ENCODE results near the gene PPP1R13B. TPM values are rescaled to one million over a fixed set of nuclear protein-coding genes. Genes with fewer than 3 reads are reported as not detected.

The PPP1R13B gene
- total RNA-seq, 2 donors from 2014 or later = 15.6 to 17.5 TPM

DNA sequence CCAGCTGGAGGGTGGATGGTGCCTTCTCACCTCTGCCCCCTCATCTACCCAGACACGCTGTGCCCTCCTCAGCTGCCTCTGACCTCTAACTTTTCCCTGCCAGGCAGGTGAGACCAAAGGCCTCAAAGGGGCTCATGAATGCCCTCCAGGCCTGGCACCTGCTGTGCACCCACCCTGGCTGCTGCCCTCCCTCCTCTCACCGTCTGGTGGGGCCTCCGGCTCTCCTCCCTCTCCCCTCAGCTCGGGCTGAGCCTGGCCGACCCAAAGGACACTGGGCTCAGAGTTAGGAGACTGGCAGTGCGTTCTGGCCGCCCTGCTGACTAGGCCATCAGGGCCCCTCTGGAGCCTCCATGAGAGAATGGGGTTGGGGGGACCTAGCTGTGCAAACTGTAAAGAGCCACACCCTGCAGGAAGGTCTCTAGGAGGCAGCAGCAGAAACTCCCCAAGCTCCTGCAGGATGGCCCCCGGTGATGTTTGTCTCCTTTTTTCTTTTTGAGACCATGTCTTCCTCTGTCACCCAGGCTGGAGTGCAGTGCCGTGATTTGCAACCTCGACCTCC is 40.3 kb upstream of the PPP1R13B start:
- no peak overlapping the region for H3K27ac ChIP-seq (ENCODE audit: low read depth, low read length)

GRCh38 chr14:103887170-103887501 is 39.8 kb upstream of the PPP1R13B start:
- Mint-ChIP-seq H3K4me3 (no peak overlapping the region), H3K27ac (no peak overlapping the region), H3K4me1 (peaks cover 11% of the 10 kb centered on the region), H3K27me3 (ENCODE audit: insufficient read depth) (no peaks in the 10 kb centered on the region), H3K9me3 (no peaks in the 10 kb centered on the region), H3K36me3 (ENCODE audit: low read depth) (no peaks in the 10 kb centered on the region)
- Histone ChIP-seq H3K4me1 (ENCODE audit: control insufficient read depth, insufficient read depth, low read length) (no peaks in the 10 kb centered on the region), H3K36me3 (ENCODE audit: control insufficient read depth, insufficient read depth, low read length) (no peaks in the 10 kb centered on the region), H3K27ac (ENCODE audit: low read depth, low read length) (no peak overlapping the region), H3K9ac (ENCODE audit: extremely low read depth, low read length, poor library complexity, severe bottlenecking) (no peak overlapping the region), H3K4me3 (ENCODE audit: low read length) (no peak overlapping the region), H3K27me3 (ENCODE audit: control insufficient read depth, insufficient read depth, low read length, poor library complexity, severe bottlenecking) (no peaks in the 10 kb centered on the region), H3K9me3 (ENCODE audit: control insufficient read depth, low read length) (no peaks in the 10 kb centered on the region)
- TF ChIP-seq CTCF (conservative IDR thresholded peaks at IDR 0.05) = no peak
- DNase-seq = no peak
- 91 to 93% methylated on average over 6 of the region's 6 CpGs for WGBS, 2 experiments (ENCODE audit: insufficient coverage in 1 of 2, insufficient read length in 1 of 2)

More for the DNA sequence above, 40.3 kb upstream of the PPP1R13B start:
- DNase-seq = no peak
- H3K4me1 ChIP-seq (ENCODE audit: control insufficient read depth, insufficient read depth, low read length) = no peaks in the 10 kb centered on the region
- Mint-ChIP-seq H3K4me3 (no peak overlapping the region), H3K36me3 (ENCODE audit: low read depth) (no peaks in the 10 kb centered on the region), H3K27ac (no peak overlapping the region), H3K27me3 (ENCODE audit: insufficient read depth) (no peaks in the 10 kb centered on the region), H3K4me1 (peaks cover 11% of the 10 kb centered on the region), H3K9me3 (no peaks in the 10 kb centered on the region)
- H3K4me3 ChIP-seq (ENCODE audit: low read length) = no peak overlapping the region
- no peaks in the 10 kb centered on the region for H3K9me3 ChIP-seq (ENCODE audit: control insufficient read depth, low read length)
- H3K27me3 ChIP-seq (ENCODE audit: control insufficient read depth, insufficient read depth, low read length, poor library complexity, severe bottlenecking) = no peaks in the 10 kb centered on the region
- no peaks in the 10 kb centered on the region for H3K36me3 ChIP-seq (ENCODE audit: control insufficient read depth, insufficient read depth, low read length)
- WGBS, 2 experiments (ENCODE audit: insufficient coverage in 1 of 2, insufficient read length in 1 of 2) = 83 to 94% methylated on average over 3 to 10 of the region's 10 CpGs
- no peak for TF ChIP-seq CTCF (conservative IDR thresholded peaks at IDR 0.05)
- no peak overlapping the region for H3K9ac ChIP-seq (ENCODE audit: extremely low read depth, low read length, poor library complexity, severe bottlenecking)

DNA sequence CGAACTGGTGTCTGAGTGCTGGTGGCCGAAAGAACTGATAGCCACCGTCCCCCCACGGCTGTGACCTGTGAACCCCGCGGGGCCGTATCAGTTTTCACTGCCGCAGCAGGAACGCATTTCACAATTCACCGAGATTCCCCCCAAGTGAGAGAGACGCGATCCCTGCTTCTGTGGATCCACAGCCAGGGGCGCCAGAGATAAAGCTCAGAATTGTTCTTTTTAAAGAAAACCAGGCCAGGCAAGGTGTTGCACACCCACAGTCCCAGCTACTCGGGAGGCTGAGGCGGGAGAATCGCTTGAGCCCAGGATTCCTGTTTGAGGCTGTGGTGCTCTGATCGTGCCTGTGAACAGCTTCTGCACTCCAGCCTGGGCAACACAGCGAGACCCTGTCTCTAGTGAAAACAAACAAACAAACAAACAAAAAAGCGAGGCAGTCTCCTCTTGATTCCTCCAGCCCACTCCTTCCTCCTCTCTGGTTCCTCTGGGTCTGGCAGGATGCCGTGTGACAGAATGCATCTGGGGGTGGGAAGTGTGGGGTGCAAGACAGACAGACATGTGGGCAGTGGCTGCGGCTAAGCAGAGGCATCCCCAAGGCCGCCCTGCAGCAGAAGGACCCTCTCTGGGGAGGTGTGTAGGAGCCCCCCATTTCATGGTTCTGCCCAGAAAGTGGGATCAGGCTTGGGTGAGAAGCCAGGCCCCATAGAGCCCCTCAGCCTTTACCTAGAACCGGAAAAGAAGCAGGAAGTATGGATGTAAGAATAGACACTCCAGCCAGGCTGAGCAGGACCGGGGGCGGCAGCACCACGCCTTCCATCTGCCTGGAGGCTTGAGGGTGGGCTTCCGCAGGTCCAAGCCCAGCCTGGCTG is 39.2 kb upstream of the PPP1R13B start:
- peak; percentile 83 for DNase-seq
- no peaks in the 10 kb centered on the region for H3K27me3 Mint-ChIP-seq (ENCODE audit: insufficient read depth)
- H3K4me3 Mint-ChIP-seq = no peak overlapping the region
- Histone ChIP-seq H3K27ac (ENCODE audit: low read depth, low read length) (no peak overlapping the region), H3K27me3 (ENCODE audit: control insufficient read depth, insufficient read depth, low read length, poor library complexity, severe bottlenecking) (no peaks in the 10 kb centered on the region), H3K36me3 (ENCODE audit: control insufficient read depth, insufficient read depth, low read length) (no peaks in the 10 kb centered on the region), H3K9ac (ENCODE audit: extremely low read depth, low read length, poor library complexity, severe bottlenecking) (no peak overlapping the region), H3K4me3 (ENCODE audit: low read length) (no peak overlapping the region), H3K4me1 (ENCODE audit: control insufficient read depth, insufficient read depth, low read length) (no peaks in the 10 kb centered on the region), H3K9me3 (ENCODE audit: control insufficient read depth, low read length) (no peaks in the 10 kb centered on the region)
- 50 to 67% methylated on average over 16 to 27 of the region's 27 CpGs for WGBS, 2 experiments (ENCODE audit: insufficient coverage in 1 of 2, insufficient read length in 1 of 2)
- no peaks in the 10 kb centered on the region for H3K9me3 Mint-ChIP-seq
- H3K27ac Mint-ChIP-seq = peak overlapping the region; percentile 44
- H3K36me3 Mint-ChIP-seq (ENCODE audit: low read depth) = no peaks in the 10 kb centered on the region
- peaks cover 11% of the 10 kb centered on the region for H3K4me1 Mint-ChIP-seq
- TF ChIP-seq CTCF (conservative IDR thresholded peaks at IDR 0.05) = peak; percentile 68
